Nephron (organoid): ENCODE data around the gene OR52M1.

Experiments used
- H3K27ac Mint-ChIP-seq, 3 experiments: 2 replicates each; pipeline ENCODE4 v1.8.0; 2020; ENCODE audit warnings: mixed read lengths in 3 of 3, mild to moderate bottlenecking in 2 of 3, moderate library complexity in 1 of 3
- H3K27me3 Mint-ChIP-seq: 2 replicates; pipeline ENCODE4 v1.8.0; 2021; ENCODE audit warnings: low read depth, mild to moderate bottlenecking, moderate library complexity, mixed read lengths
- H3K36me3 Mint-ChIP-seq: 2 replicates; pipeline ENCODE4 v1.8.0; 2020; ENCODE audit warnings: low read depth, mixed read lengths
- H3K4me1 Mint-ChIP-seq: 2 replicates; pipeline ENCODE4 v1.8.0; 2020; ENCODE audit warnings: mixed read lengths
- H3K4me3 Mint-ChIP-seq, 3 experiments: 2 replicates each; pipeline ENCODE4 v1.8.0; 2020; ENCODE audit warnings: mild to moderate bottlenecking in 3 of 3, mixed read lengths in 3 of 3, moderate library complexity in 2 of 3
- H3K9me3 Mint-ChIP-seq: 2 replicates; pipeline ENCODE4 v1.8.0; 2020; ENCODE audit warnings: mixed read lengths
- TF ChIP-seq, protein P1 (sequence below), 3 experiments: fragments of 200-600 bp; sonication (generic); IDR thresholded peaks; one replicate each; pipeline ENCODE4 v1.5.0; 2021; ENCODE audit warnings: antibody characterized with exemption in 3 of 3; ENCODE audit not compliant: unreplicated experiment in 3 of 3

Gene OR52M1

DNA sequence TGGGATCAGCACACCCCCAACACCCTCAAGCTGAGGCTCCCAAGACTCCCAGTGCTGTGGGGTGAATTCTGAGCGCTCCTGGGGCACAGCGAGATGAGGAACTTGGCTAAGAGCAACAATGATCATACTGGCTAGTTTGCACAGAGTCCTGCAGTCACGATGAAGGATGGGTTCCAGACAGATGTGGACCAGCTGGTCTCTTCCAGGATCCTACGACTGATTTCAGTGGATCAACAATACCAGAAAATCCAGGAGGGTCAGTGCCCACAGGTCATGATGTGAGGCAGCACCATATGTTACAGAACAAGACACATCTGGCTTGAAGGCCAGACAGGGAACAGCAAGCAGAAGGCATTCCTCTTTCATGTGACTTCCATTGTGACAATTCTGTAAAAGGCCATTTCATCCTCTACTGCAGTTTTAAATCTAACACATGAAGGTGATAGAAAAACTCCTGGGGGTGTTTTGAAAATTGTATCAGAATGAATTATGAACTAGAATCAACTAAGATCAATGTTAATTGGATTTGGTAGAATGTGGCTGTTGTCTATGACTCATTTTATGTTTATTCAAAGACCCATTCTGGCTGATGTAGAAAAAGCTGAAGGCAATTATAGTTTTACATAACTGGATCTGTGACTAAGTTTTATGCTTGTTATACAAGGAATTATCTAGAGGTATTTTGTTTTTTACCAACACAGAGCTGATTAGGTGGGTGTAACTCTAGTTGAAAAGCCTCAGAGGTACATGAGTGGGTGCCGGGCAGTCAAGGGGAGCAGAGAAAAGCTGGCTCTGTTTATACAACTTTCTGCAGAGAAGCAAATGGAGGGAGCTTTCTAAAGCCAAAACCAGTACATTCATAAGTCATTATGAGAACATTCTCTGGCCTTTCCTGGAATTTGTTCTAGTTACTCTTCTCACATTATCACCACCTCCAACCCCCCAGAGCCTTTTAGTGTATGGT is 33.4 kb upstream of the OR52M1 start:
- Mint-ChIP-seq H3K27ac (no peak overlapping the region), H3K4me1 (no peaks in the 10 kb centered on the region), H3K36me3 (no peaks in the 10 kb centered on the region), H3K9me3 (peaks cover 2% of the 10 kb centered on the region), H3K27me3 (no peaks in the 10 kb centered on the region), H3K4me3 (no peak overlapping the region)
- TF ChIP-seq, protein P1, sequence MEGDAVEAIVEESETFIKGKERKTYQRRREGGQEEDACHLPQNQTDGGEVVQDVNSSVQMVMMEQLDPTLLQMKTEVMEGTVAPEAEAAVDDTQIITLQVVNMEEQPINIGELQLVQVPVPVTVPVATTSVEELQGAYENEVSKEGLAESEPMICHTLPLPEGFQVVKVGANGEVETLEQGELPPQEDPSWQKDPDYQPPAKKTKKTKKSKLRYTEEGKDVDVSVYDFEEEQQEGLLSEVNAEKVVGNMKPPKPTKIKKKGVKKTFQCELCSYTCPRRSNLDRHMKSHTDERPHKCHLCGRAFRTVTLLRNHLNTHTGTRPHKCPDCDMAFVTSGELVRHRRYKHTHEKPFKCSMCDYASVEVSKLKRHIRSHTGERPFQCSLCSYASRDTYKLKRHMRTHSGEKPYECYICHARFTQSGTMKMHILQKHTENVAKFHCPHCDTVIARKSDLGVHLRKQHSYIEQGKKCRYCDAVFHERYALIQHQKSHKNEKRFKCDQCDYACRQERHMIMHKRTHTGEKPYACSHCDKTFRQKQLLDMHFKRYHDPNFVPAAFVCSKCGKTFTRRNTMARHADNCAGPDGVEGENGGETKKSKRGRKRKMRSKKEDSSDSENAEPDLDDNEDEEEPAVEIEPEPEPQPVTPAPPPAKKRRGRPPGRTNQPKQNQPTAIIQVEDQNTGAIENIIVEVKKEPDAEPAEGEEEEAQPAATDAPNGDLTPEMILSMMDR (IDR thresholded peaks at IDR 0.05; ENCODE audit: unreplicated experiment in 3 of 3) = no peak

GRCh38 chr11:4514196-4514595 is 30.8 kb upstream of the OR52M1 start:
- Mint-ChIP-seq H3K4me3 (no peak overlapping the region), H3K4me1 (no peaks in the 10 kb centered on the region), H3K9me3 (no peaks in the 10 kb centered on the region), H3K27ac (no peak overlapping the region), H3K36me3 (no peaks in the 10 kb centered on the region), H3K27me3 (no peaks in the 10 kb centered on the region)
- TF ChIP-seq, protein P1 (IDR thresholded peaks at IDR 0.05; ENCODE audit: unreplicated experiment in 3 of 3) = no peak

DNA sequence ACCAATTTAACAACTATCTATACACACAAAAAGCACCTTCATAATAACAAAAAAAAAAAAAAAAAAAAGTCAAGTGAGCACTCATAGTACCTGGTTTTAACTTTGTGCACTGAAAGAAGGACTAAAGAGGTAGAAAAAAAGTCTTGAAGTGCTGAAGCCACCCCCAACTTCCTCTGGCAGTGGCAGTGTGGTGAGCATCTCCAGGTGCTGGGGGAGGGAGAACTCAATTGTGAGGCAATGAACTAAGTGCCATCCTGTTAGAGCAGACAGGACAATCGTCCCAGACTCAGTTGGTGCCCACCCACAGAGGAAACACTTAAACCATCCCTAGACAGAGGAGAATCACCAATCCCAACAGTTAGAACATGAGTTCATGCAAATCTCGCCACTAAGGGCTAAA is 22.7 kb upstream of the OR52M1 start:
- H3K27ac Mint-ChIP-seq = no peak overlapping the region
- TF ChIP-seq, protein P1 (IDR thresholded peaks at IDR 0.05; ENCODE audit: unreplicated experiment in 3 of 3) = no peak
- H3K9me3 Mint-ChIP-seq = no peaks in the 10 kb centered on the region
- no peaks in the 10 kb centered on the region for H3K4me1 Mint-ChIP-seq
- H3K36me3 Mint-ChIP-seq = no peaks in the 10 kb centered on the region
- no peak overlapping the region for H3K4me3 Mint-ChIP-seq
- peaks cover 9% of the 10 kb centered on the region for H3K27me3 Mint-ChIP-seq

DNA sequence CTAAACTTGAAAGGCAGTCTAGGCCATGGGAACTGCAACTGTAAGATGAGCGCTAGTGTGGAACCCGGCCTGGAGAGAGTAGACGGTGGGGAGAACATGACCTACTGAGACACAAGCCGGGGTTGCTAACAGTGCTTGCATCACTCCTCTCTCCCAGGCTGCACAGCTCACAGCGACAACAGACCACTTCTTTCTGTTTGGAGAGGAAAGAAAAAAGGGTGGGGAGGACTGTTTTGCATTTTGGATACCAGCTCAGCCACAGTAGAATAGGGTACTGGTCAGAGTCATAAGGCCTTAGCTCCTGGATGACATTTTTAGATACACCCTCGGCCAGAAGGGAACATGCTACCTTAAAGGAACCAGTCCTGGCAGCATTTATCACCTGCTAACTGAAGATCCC is 22.2 kb upstream of the OR52M1 start:
- TF ChIP-seq, protein P1 (IDR thresholded peaks at IDR 0.05; ENCODE audit: unreplicated experiment in 3 of 3) = no peak
- Mint-ChIP-seq H3K36me3 (no peaks in the 10 kb centered on the region), H3K27me3 (peaks cover 9% of the 10 kb centered on the region), H3K4me1 (no peaks in the 10 kb centered on the region), H3K27ac (no peak overlapping the region), H3K9me3 (no peaks in the 10 kb centered on the region), H3K4me3 (no peak overlapping the region)

GRCh38 chr11:4523666-4524065 is 21.3 kb upstream of the OR52M1 start:
- H3K4me1 Mint-ChIP-seq = no peaks in the 10 kb centered on the region

More at GRCh38 chr11:4523666-4524065, 21.3 kb upstream of the OR52M1 start:
- H3K9me3 Mint-ChIP-seq = no peaks in the 10 kb centered on the region
- no peaks in the 10 kb centered on the region for H3K36me3 Mint-ChIP-seq
- H3K27me3 Mint-ChIP-seq = peaks cover 9% of the 10 kb centered on the region
- no peak overlapping the region for H3K4me3 Mint-ChIP-seq
- TF ChIP-seq, protein P1 (IDR thresholded peaks at IDR 0.05; ENCODE audit: unreplicated experiment in 3 of 3) = no peak
- no peak overlapping the region for H3K27ac Mint-ChIP-seq
